HG03175 (cell line): ENCODE measurements around the gene DNAI2.

Experiments
- ATAC-seq: cut with Tn5 transposase; IDR thresholded peaks from one replicate; pipeline ENCODE4 v1.9.1; 2021; ENCODE audit warnings: mild to moderate bottlenecking, moderate library complexity; ENCODE audit not compliant: unreplicated experiment

DNAI2 gene, protein sequence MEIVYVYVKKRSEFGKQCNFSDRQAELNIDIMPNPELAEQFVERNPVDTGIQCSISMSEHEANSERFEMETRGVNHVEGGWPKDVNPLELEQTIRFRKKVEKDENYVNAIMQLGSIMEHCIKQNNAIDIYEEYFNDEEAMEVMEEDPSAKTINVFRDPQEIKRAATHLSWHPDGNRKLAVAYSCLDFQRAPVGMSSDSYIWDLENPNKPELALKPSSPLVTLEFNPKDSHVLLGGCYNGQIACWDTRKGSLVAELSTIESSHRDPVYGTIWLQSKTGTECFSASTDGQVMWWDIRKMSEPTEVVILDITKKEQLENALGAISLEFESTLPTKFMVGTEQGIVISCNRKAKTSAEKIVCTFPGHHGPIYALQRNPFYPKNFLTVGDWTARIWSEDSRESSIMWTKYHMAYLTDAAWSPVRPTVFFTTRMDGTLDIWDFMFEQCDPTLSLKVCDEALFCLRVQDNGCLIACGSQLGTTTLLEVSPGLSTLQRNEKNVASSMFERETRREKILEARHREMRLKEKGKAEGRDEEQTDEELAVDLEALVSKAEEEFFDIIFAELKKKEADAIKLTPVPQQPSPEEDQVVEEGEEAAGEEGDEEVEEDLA

DNA sequence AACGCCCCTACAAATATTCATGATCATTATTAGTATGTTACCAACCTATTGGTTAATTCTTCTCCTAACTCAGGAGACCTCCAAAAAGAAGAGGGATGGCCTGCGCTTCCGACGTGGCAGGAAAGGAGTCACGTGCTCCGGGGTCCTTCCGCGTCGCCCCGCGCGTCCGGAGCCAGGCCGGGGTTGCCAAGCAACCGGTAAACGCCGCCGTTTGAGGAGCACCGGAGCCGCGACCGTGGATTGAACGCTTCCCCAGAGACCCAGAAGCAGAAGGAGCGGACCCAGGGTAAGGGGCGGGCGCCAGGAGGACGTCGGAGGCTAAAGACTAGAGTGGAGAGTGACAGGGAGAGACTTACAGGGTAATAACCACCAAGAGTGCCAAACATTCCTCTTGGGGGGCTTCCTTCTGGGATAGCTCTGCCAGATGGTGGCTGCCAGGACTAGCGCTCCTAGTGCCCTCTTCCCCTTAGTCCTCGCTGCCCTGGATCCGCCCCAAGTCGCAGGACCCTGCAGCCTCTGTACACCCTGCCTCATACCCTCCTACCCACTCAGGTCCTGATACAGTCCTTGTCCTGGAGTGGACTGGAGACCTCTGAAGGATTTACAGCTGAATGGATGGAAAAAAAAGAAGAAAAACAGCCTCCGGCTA is at the start of gene DNAI2:
Gene DNAI2, plus strand, starts transcription at position 175 of the 649 bp plus-strand sequence. CDS start 7,584 bp downstream, outside the sequence.
- ATAC-seq = no peak

DNA sequence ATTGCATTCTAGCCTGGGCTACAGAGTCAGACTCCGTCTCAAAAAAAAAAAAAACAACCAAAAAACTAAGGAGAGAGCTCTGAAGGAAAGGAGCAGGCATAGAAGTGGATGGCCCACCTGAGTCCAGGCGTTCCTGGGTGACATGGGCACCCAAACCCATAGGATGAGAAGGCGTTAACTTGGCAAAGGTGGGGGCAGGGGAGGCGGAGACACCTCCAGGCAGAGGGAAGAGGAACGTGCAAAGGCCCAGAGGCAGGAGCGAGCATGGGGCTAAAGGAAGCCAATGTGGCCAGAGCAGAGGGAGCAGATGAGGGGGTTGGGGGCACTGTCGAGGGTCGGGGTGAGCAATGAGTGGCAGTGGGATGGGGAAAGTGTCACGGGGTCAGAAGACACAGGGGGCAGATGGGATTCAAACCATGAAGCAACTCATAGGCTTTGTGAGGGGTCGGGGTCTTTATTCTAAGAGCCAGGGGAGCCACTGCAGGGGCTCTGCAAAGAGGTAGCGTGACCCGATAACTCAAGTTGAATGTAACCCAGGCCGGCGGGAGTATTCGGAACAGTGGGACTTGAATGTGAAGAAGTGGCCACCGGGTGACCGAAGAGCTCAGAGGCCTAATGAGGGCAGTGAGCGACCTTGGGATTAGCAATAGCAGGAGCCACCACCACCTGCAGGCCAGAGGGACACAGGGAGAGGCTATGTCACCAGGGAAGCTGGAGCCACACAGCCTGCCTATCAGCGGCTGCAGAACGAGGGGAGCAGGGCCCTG is 48.9 kb upstream of the DNAI2 start:
- ATAC-seq = no peak

DNA sequence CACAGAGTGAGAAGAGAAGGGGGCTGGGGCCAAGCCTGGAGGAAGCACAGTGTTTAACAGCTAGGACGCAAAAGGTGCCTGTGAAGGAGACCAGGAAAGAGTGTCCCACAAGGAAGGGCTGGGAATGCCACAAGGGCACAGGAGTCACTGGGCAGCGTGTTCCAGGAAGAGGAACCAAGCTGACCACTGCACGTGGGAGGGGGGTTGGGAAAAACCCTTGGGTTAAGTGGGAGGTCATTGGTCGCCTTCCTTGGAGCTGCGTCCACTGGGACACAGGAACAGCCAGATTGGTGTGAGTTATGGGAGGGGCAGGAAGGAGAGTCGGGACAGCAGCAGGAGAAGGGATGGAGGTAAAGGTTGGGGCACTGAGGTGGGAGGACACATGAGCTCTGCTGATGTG is 47.8 kb upstream of the DNAI2 start:
- no peak for ATAC-seq

DNA sequence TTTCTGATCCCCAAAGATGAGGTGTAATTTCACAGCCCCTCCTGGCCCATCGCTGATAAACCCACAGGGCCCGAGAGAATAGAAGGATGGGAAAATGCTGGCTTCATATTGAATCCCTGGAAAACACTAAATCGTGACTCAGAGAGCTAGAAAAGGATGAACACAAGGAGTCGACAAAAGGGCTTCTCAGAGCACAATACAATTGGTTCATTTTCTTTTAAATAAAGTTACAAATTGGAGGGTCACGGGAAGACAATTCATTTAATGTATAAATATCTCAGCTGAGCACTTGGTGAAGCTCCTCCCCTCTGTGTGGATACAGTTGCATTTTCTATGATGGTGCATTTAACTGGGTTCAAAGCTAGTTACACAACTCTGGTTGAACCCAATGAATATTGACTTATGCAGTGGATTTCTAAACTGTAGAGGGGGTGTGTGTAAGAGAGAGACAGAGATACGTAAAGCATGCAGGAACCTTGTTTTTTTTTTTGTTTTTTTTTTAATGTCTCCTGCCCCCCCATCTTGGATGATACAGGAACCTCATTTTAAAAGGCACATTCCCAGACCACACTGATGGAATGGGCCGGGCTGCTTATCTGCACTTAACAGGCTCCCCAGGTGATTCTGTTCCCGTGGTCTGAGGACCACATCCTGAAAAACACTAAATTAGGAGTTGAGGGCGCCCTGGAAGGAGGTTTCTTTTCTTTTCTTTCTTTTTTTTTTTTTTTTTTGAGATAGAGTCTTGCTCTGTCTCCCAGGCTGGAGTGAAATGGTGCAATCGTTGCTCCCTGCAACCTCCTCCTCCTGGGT is 46.6 kb upstream of the DNAI2 start:
- no peak for ATAC-seq

DNA sequence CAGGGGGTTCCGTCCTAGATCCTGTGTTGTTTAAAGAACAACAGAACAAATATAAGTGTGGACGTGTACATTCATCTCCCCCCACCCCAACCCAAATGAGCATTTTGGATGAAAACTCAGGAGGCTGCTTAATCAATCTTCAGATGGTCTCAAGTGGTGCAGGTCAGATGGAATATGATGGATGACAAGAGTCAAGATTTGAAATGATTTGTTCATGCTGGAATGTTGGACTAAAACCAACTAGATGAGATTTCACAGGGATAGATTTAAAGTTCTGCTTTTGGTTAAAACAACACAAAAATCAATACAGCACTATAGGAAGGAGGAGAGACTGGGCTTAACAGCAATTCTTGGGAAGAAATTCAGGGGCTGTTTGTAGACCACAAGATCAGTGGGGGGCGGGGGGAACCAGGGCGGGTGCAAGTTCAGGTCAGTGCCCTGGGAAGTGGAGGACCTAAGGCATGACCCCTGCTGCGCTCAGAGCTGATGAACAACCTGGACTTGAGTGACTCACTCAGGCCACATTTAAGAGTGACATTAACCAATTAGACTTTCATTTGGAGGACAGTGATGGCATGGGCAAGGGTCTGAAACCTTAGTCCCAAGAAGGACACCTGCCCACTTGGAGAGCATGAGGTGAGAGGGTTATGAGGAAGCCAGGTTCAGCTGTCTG is 45.6 kb upstream of the DNAI2 start:
- ATAC-seq = no peak

DNA sequence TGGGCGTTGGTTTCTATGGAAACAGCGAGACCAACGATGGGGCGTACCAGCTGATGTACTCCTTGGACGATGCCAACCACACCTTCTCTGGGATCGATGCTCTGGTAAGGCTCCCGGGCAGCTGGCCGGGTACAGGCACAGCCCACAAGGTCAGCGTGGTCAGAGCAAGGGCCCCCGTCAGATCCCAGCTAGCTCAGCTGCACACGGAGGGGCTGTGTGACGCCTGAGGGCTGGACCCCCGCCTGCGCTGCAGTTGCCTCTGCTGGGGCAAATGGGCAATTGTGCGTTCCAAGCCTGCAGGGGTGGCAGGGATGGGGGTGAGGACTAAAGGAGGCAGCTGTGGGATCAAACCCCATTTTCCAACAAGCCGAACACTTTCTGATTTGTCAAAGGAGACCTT is 43.1 kb upstream of the DNAI2 start:
- no peak for ATAC-seq

DNA sequence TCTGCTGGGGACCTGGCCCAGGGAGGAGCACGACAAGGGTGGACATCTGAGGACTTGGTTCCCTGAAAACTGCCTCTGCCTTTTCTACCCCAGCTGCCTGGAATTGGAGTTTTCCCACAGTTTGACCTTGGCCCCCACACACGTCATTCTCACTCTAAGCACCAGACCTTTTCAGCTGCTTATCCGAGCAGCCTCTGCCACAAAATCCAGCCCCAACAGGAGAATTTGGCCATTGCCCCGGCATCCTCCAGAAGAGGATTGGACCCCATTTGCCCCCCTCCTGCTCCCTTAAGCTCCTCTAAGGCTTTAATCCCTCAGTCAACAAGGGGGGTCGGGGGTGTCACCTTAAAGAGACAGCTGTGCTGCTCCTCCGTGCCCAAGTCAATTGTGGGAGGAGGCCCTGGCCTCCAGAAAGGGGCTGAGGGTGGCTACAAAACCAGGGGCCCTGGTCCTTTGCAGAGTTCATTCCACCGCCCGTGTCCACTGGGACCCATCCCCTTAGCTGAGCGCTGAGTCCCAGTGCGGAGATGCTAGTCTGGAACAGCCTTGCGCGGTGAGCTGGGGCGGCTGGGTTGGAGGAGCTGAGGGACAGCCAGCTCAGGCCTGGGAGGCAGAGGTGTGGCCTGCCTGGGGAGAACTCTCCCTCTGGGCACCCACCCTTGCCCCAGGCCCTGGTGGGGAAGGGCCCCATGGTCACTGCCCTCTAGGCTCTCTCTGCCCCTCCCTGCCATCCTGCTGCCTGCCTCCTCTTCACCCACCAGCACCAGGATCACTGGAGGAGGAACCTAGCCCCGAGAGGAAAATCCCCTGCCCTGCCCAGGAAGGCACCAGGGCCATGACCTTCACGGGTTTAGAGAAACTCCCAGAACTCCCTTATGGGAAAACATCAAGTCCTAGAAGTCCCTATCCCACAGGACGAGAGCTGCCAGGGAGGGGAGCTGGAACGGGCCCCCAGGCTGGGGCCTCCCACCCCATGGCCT is 41.8 kb upstream of the DNAI2 start:
- no peak for ATAC-seq

DNA sequence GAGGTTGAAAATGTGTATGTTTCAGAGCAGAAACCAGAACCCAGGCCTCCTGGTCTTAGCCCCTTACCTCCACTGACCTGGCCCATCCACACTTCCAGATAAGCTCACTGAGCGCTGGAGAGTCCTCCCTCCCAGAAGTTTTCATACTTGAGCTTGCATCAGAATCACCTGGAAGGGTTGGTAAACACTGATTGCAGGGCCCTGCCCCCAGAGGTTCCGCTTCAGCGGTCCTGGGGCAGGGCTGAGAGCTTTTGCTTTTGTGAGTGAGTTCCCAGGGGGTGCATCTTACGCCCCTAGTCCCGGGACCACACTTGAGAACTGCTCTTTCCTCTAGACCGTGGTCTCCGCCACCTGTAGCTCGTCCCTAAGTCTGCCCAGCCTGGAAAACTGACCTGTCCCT is 40.1 kb upstream of the DNAI2 start:
- no peak for ATAC-seq

DNA sequence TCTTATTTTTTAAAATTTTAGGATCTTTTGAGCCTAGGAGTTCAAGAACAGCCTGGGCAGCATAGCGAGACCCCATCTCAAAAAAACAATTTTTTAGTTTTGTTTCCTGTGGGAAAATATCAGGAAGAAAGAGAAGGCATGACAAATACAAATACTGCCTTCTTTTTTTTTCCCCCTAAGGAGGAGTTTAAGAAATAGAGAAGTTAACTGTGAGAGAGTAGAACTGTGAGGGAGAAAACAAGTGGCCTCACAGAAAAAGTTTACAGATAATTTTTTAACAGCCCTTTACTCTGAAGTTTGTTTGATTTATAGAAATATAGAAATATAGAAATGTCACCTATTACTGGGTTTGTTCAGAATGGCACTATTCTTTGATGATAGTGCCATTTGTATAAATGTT is 39.5 kb upstream of the DNAI2 start:
- no peak for ATAC-seq

DNA sequence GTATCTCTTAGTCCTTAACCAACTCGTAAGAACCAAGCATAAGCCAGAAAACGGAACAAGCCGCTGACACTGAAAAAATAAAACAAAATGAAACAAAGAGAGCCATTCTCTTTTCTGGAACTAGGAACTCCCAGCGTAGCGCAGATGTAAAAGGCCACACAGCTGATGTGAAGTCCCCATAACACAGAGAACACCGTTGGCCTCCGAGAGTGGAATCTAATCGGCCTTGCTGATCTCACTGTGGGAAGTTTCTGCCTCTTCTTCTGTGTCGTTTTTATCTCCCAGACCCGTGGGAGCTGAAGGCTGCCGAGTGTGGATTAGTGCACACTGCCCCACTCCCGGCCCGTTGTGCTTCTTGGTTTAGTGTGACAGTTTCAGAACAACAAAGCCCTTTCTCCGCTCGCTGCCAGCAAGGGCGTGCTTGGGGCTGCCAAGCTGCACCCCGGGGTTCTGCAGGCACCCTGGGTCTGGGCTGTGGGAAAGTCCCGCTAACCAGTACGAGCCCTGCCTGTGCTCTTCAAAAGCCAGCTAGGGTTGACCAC is 38.9 kb upstream of the DNAI2 start:
- ATAC-seq = no peak

DNA sequence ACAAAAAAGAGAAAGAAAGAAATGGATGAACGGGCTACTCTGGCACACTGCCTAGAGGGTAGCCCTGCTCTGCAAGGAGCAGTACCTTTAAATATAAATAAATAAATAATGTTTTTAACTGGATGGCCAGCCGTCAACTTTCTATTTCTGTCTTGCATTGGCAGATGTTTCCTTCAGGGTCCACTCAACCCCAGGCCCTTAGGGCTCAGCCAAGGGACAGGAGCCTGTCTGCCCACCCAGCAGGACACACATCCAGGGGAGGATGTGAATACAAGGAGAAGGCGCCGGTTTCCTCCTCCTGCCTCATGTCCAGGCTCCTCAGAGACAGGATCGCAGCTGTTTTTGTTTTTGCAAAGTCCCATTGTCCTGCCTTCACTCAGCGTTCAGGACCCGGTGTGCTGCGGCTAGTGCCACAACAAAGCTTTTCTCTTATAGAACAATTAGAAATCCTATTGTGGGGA is 38.1 kb upstream of the DNAI2 start:
- no peak for ATAC-seq

DNA sequence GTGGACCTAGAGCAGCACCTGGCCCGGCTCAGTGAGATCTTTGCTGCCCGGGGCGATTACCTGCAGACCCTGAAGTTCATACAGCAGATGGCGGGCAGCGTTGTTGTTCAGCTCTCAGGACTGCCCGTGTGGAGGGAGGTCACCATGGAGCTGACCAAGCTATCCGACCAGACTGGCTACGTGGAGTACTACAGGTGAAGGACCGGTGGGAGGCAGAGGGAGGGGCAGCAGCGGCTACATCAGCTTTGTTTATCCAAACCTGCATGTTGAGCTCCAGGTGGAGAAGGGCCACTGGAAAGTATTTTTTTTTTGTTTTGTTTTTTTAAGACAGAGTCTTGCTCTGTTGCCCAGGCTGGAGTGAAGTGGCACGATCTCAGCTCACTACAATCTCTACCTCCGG is 36.7 kb upstream of the DNAI2 start:
- ATAC-seq = no peak

DNA sequence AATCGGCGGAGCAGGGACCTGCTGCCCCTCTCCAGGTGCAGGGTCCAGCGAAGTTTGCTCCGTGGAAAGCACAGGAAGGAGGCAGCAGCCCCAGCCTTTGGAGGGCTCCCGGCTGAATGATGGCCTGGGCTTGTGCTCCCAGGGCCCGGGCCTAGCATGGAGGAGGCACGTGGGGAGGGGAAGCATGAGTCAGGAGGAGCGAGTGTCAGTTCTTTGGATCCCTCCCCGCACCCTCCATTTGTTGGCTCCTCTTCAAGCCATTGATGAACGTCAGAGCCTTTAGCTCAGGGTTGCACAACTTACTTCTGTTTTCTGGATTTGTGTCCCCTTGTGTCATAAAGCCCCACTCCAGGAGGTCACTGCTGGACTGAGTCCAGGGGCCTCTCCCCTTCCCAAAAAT is 34.9 kb upstream of the DNAI2 start:
- ATAC-seq = no peak

DNA sequence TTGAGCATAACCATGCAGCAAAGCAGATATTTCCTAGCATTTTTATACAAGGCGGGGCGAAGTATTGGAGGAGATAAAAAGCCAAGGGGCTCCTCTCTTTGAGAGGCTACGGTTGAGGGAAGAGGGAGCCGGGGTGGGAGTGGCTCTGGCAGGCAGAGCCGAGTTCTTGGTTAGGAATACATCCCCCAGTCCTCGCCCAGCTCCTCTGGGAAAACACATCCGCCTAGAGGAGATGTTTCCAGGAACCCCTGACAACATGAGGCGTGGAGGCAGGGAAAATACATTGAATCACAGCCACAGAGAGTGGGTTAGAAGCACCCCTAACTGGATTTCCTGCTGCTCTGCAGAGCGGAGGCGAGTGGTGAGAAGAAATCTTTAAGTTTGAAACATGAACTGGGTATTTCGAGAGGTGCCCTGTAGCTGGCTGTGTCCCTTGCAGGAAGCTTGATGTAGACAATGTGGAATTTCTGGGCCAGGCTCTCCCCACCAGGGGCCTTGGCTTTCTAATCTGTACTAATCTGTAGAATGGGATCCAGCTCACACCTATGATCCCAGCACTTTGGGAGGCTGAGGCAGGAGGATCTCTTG is 33.3 kb upstream of the DNAI2 start:
- ATAC-seq = no peak

DNA sequence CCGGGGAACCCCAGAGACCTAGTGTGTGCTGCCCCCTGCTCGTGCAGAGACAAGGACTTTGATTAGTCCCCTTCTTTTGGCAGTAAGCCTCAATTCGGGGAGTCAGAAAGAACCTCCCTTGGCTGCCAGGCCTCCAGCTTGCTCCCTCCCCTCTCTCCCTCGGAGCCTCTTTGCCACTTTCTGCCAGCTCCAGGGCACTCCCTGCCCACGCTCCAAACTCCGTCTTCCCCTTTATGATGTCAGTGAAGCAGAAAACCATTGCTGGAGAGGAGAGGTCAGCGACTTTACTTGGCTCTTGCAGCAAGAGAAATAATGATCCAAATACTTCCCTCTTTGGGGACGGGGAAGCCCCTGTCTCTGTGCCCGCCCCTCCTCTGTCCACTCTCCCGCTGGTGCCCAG is 32.6 kb upstream of the DNAI2 start:
- no peak for ATAC-seq

DNA sequence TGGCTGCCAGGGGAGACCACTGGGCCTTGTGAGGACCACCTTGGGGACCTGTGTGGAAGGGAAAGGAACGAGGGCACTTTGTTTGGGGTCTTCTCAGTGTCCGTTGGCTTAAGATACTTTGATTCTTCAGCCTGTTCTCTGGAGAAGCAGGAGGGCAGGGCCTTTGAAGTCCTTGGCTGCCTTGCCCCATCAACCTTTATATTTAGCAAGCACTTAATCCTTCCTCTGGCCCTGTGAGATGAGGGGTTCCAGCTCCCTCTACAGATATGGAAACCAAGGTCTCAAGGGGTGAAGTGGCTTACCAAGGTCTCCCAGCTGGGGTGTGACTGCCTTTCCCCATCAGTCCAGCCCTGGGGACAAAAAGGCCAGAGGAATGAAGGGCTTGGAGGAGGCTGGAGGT is 32.2 kb upstream of the DNAI2 start:
- no peak for ATAC-seq

DNA sequence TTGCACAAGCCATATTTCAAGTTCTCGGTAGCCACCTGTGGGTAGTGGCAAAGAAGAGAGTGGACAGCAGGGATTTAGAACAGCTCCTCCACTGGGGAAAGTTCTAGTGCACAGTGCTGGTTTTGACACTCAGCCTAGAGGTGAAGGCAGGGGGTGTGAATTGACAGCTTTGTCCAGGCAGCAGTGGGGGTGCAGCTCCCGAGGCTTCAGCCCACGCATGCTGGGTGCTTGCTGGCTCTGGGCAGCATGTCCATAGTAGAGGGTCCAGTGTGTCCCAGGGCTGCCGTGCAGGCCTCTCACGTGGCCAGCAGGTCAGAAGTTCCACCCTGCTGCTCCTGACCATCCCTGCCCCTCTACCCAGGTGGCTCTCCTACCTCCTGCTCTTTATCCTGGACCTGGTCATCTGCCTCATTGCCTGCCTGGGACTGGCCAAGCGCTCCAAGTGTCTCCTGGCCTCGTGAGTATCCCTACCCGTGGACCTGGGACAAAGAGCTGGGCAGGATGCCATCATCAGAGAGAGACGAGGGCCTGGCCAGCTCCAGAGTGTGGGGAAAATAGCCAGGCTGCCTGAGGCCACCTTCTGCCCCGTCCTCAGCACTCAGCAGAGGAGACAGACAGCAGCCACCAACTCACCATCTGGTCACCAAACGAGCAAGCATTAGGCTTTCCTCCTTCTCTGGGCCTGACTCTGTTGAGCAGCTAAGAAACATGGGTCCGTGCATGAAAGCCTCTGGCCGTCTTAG is 30.9 kb upstream of the DNAI2 start:
- ATAC-seq = no peak
